ENCODE data around the gene CASQ2.

- TF ChIP-seq CTCF (IDR thresholded peaks at IDR 0.05) (no peak), POLR2A (IDR thresholded peaks at IDR 0.05) (no peak), EP300 (IDR thresholded peaks at IDR 0.05; ENCODE audit: low read depth) (no peak)
These were observed 62.6 kb downstream of the CASQ2 start for GRCh38 chr1:115705963-115706362.

Data from transverse colon (tissue), 3 donors.